Gastrocnemius medialis (tissue), 4 donors: ENCODE results near the gene PTGIS. TPM values are rescaled to one million over a fixed set of nuclear protein-coding genes. Genes with fewer than 3 reads are reported as not detected.
"Not testable (repeated sequence)": the region's sequence is repeated elsewhere in the genome, so short reads cannot be mapped to it uniquely, and the experiment has no call there.

Experiments used
- ATAC-seq, 2 donors: fragments of 150-250 bp; one replicate each; pipeline ENCODE4 v1.9.1; 2016
- DNase-seq, 2 donors: peaks; one replicate each; pipeline ENCODE4 v3.0.0-alpha.2; 2019
- H3K27ac ChIP-seq, 4 donors: fragments of 200-600 bp; sonication (generic); 1 replicate in 1 of 4; 2 replicates in 3 of 4; pipeline ENCODE4 v1.5.1; 2016 to 2018; ENCODE audit warnings: mild to moderate bottlenecking in 2 of 4, moderate library complexity in 1 of 4
- H3K27me3 ChIP-seq, 3 donors: fragments of 200-600 bp; sonication (generic) in 2 of 3; 1 replicate in 1 of 3; 2 replicates in 2 of 3; pipeline versions ENCODE4 v1.5.1 to v1.6.0; 2016 to 2019; ENCODE audit warnings: mild to moderate bottlenecking in 1 of 3, moderate library complexity in 1 of 3
- H3K36me3 ChIP-seq, 2 donors: fragments of 200-600 bp; sonication (generic) in 1 of 2; one replicate each; pipeline ENCODE4 v1.5.1; 2017 to 2018
- H3K4me1 ChIP-seq, 2 donors: fragments of 200-600 bp; sonication (generic) in 1 of 2; one replicate each; pipeline ENCODE4 v1.5.1; 2016 to 2017; ENCODE audit warnings: mild to moderate bottlenecking in 2 of 2
- H3K4me3 ChIP-seq, 4 donors: fragments of 200-600 bp; sonication (generic) in 3 of 4; 1 replicate in 1 of 4; 2 replicates in 3 of 4; pipeline ENCODE4 v1.5.1; 2016 to 2019; ENCODE audit warnings: mild to moderate bottlenecking in 2 of 4
- H3K9me3 ChIP-seq, 3 donors: fragments of 200-600 bp; sonication (generic) in 2 of 3; 1 replicate in 1 of 3; 2 replicates in 2 of 3; pipeline ENCODE4 v1.5.1; 2016 to 2019
- CTCF ChIP-seq, 5 experiments: fragments of 450-650 bp in 3 of 5; fragments of 200-600 bp in 2 of 5; sonication (generic) in 2 of 5; IDR thresholded peaks in 4 of 5; conservative IDR thresholded peaks in 1 of 5; 1 replicate in 4 of 5; 2 replicates in 1 of 5; pipeline ENCODE4 v1.5.1; 2016 to 2019; ENCODE audit warnings: antibody characterized with exemption in 5 of 5, mild to moderate bottlenecking in 3 of 5, moderate library complexity in 3 of 5
- POLR2A ChIP-seq, 2 donors: fragments of 450-650 bp; IDR thresholded peaks; one replicate each; pipeline ENCODE4 v1.6.1; 2017; ENCODE audit warnings: antibody characterized with exemption in 2 of 2, mild to moderate bottlenecking in 2 of 2, moderate library complexity in 2 of 2
- in situ Hi-C, 4 donors: fragments of 200-750 bp; cut with MboI; loops; one replicate each; pipeline versions ENCODE4 v1.15.0 to v1.8.0; 2017; ENCODE audit warnings: low sequenced_read_pairs in 4 of 4
- intact Hi-C: fragments of 100-400 bp; cut with DNase I; formaldehyde crosslinking; loops from one replicate; pipeline ENCODE4 v1.15.1; 2023; ENCODE audit warnings: low total_unique reads
- total RNA-seq, 4 donors: library from RNA; depleted of rRNA; stranded (reverse); fragments of >200 nt; gene quantifications; one replicate each; pipeline versions ENCODE4 v1.1.0 to v1.2.3, GENCODE V29; 2016

Gene PTGIS
- total RNA-seq, 4 donors from 2014 or later = 4.5 to 13.1 (median 9.5) TPM

DNA sequence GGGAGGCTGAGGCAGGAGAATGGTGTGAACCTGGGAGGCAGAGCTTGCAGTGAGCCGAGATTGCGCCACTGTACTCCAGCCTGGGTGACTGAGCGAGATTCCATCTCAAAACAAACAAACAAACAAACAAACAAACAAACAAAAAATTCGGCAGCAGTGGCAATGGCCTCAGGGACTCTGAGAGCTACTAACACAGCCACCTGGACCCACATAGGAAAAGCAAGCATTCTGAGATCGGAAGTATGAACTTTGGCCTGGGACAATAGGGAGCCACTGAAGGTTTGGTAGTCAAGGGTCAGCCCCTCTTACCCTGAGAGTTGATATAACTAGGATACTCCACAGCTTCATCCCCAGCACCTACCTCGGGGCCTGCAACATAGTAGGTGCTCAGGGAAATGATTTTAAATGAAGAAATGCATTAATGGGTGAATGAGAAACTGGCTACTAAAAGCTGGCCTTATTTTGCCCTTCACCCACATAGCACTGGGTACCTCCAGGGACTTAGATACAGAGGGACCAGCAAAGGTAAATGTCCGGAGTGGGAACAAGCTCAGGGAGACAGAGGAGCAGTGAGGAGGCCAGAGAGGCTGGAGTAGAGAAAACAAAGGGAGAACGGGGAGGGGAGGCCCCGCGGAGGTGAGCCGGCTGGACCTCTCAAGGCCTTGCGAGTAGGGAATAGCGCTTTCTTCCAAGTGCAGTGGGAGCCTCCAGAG, 46.6 kb upstream of the PTGIS start:
- Histone ChIP-seq H3K36me3 (no peaks in the 10 kb centered on the region), H3K27ac (peak overlapping the region; percentile 71 to 92 (median 86)), H3K4me3 (no peak overlapping the region), H3K27me3 (no peaks in the 10 kb centered on the region), H3K4me1 (peaks cover 10 to 14% of the 10 kb centered on the region in 2 donors), H3K9me3 (no peaks in the 10 kb centered on the region)
- in situ Hi-C loops (loop anchor here (5.0 to 10.0 kb wide), 3 partner anchors 228 to 233 kb away; no protein-coding TSS in a partner anchor), intact Hi-C loops (loop anchor here (2.0 to 10.0 kb wide), 3 partner anchors 98 to 208 kb away; partner anchors contain the start of gene B4GALT5)
- ATAC-seq (no peak), DNase-seq (no peak)
- TF ChIP-seq POLR2A (IDR thresholded peaks at IDR 0.05) (no peak), CTCF (IDR thresholded peaks at IDR 0.05 in 4 of 5, conservative IDR thresholded peaks at IDR 0.05 in 1 of 5) (no peak)

DNA sequence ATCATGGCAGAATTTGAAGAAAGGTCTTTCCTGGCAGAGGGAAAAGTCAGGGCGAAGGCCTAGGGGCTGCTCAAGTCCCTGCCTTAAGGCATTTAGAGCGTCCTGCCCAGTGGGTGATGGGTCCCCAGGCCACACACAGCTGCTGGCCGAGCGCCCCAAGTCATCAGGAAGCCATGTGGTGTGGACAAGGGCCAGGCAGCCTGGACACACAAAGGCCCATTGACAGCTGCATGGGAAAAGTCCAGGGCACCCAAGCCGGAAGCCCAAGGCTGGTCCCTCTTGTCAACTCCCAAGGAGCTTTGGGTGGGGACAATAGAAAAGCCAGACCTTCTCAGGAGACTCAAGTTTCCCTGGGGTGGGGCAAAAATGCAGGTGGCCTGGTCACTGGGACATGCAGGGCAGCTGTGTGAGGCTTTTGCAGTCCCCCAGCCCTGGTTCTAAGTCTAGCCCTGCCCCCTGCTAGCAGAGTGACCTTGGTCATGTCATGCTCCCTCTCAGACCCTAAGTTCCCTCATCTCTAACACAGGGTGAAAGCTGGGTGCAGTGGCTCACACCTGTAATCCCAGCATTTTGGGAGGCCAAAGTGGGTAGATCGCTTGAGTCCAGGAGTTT, 44.3 kb upstream of the PTGIS start:
- H3K27ac ChIP-seq = peak overlapping the region; percentile 75 to 92 (median 86)
- in situ Hi-C loops = loop anchor here (5.0 to 10.0 kb wide), 3 partner anchors 230 to 235 kb away; no protein-coding TSS in a partner anchor
- intact Hi-C loops = loop anchor here (5.0 to 10.0 kb wide), 2 partner anchors 153 to 210 kb away; no protein-coding TSS in a partner anchor
- H3K9me3 ChIP-seq = no peaks in the 10 kb centered on the region
- ATAC-seq (peak; percentile 5 to 7), DNase-seq (peak; percentile 62 to 70)
- peaks cover 10 to 14% of the 10 kb centered on the region in 2 donors for H3K4me1 ChIP-seq
- H3K36me3 ChIP-seq = no peaks in the 10 kb centered on the region
- no peak overlapping the region for H3K4me3 ChIP-seq
- H3K27me3 ChIP-seq = no peaks in the 10 kb centered on the region
- no peak for TF ChIP-seq CTCF (IDR thresholded peaks at IDR 0.05 in 4 of 5, conservative IDR thresholded peaks at IDR 0.05 in 1 of 5)
- no peak for TF ChIP-seq POLR2A (IDR thresholded peaks at IDR 0.05)

DNA sequence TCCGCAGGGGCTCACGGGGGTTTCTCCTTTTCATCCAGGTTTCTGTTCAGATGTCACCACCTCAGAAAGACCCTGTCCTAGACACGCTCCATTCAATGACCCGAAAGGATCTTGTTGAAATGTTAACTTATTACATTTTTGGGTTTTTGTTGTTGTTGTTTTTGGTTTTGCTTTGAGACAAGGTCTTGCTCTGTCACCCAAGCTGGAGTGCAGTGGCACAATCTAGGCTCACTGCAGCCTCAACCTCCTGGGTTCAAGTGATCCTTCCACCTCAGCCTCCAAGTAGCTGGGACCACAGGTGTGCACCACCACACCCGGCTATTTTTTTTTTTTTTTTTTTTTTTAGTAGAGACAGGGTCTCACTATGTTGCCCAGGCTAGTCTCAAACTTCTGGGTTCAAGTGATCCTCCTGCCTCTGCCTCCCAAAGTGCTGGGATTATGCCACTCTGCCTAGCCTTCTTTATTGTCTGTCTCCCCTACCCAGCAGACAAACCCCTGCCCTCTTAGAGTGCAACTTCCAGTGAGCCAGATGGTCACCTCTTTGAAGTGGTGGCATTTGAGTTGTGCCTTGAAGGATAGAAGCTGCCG, 43.7 kb upstream of the PTGIS start:
- ATAC-seq = peak in 1 of 2 donors; percentile 0
- peaks cover 10 to 14% of the 10 kb centered on the region in 2 donors for H3K4me1 ChIP-seq
- not testable (repeated sequence) for H3K36me3 ChIP-seq, DNase-seq, H3K27me3 ChIP-seq, H3K9me3 ChIP-seq
- in situ Hi-C loops (loop anchor here (5.0 to 10.0 kb wide), 3 partner anchors 231 to 236 kb away; no protein-coding TSS in a partner anchor), intact Hi-C loops (loop anchor here (1.0 to 10.0 kb wide), 5 partner anchors 153 to 317 kb away; no protein-coding TSS in a partner anchor)
- H3K27ac ChIP-seq = peak overlapping the region; percentile 75 to 92 (median 86)
- peak overlapping the region in 3 of 4 donors; percentile 30 to 40 (median 37) for H3K4me3 ChIP-seq

GRCh38 chr20:49610691-49611538, 43.0 kb upstream of the PTGIS start:
- intact Hi-C loops = loop anchor here (1.0 to 10.0 kb wide), 5 partner anchors 154 to 318 kb away; no protein-coding TSS in a partner anchor

More at GRCh38 chr20:49610691-49611538, 43.0 kb upstream of the PTGIS start:
- Histone ChIP-seq H3K4me1 (peaks cover 10 to 14% of the 10 kb centered on the region in 2 donors), H3K4me3 (peak overlapping the region in 3 of 4 donors; percentile 30 to 40 (median 37)), H3K9me3 (no peaks in the 10 kb centered on the region), H3K27me3 (no peaks in the 10 kb centered on the region), H3K36me3 (no peaks in the 10 kb centered on the region), H3K27ac (peak overlapping the region; percentile 75 to 92 (median 86))
- peak; percentile 58 to 82 for DNase-seq
- TF ChIP-seq CTCF (IDR thresholded peaks at IDR 0.05 in 4 of 5, conservative IDR thresholded peaks at IDR 0.05 in 1 of 5) (peak; percentile 100), POLR2A (IDR thresholded peaks at IDR 0.05) (no peak)
- peak; percentile 31 to 51 for ATAC-seq
- in situ Hi-C loops = loop anchor here (5.0 to 10.0 kb wide), 3 partner anchors 231 to 236 kb away; no protein-coding TSS in a partner anchor
